A673 (cell line): ENCODE measurements around the gene SPTBN4. TPM values are rescaled to one million over a fixed set of nuclear protein-coding genes. Genes with fewer than 3 reads are reported as not detected.
A peak's percentile ranks its signal among the peaks of the same experiment; 100 is the strongest.

Source experiments
- BruUV-seq: library from RNA; stranded (reverse); fragments of 400-500 nt; replicated peaks from 2 replicates; lab custom pipeline; 2021; lab: Mats Ljungman, UMichigan
- CTCF ChIA-PET: fragments of 300-600 bp; sonication (Branson Sonifier 250); formaldehyde crosslinking; loops from one replicate; lab custom pipeline; 2022; ENCODE audit warnings: antibody characterized with exemption; lab: Charles Lee
- POLR2A ChIA-PET: fragments of 300-600 bp; sonication (Branson Sonifier 250); formaldehyde crosslinking; loops from one replicate; lab custom pipeline; 2022; ENCODE audit warnings: antibody characterized with exemption; ENCODE audit not compliant: low non-redundant PET; lab: Charles Lee
- DNase-seq: peaks from one replicate; pipeline ENCODE4 v3.0.0-alpha.2; 2015; ENCODE audit warnings: low spot score
- H3K27ac ChIP-seq: fragments of 200-600 bp; sonication (generic); 2 replicates; pipeline ENCODE4 v1.5.1; 2016; ENCODE audit warnings: mixed run types, low read depth, mild to moderate bottlenecking, mixed read lengths, antibody characterized with exemption, low read length; ENCODE audit not compliant: poor library complexity, severe bottlenecking
- H3K27me3 ChIP-seq: fragments of 200-600 bp; sonication (generic); replicated peaks from 2 replicates; pipeline ENCODE4 v1.6.1; 2017; ENCODE audit warnings: mixed run types, low read depth, mild to moderate bottlenecking, mixed read lengths, antibody characterized with exemption, low read length; ENCODE audit not compliant: insufficient read depth, poor library complexity
- H3K36me3 ChIP-seq: fragments of 200-600 bp; sonication (generic); 2 replicates; pipeline ENCODE4 v1.6.1; 2016; ENCODE audit warnings: mixed run types, mild to moderate bottlenecking, mixed read lengths, antibody characterized with exemption, low read length; ENCODE audit not compliant: insufficient read depth, poor library complexity, severe bottlenecking
- H3K4me1 ChIP-seq: fragments of 200-600 bp; sonication (generic); 2 replicates; pipeline ENCODE4 v1.6.1; 2017; ENCODE audit warnings: mixed run types, mild to moderate bottlenecking, mixed read lengths, antibody characterized with exemption, low read length; ENCODE audit not compliant: insufficient read depth, poor library complexity, severe bottlenecking
- H3K4me3 ChIP-seq: fragments of 200-600 bp; sonication (generic); 2 replicates; pipeline ENCODE4 v1.5.1; 2016; ENCODE audit warnings: low read depth, mixed run types, mild to moderate bottlenecking, mixed read lengths, low read length; ENCODE audit not compliant: poor library complexity, severe bottlenecking
- H3K9me3 ChIP-seq: fragments of 200-600 bp; sonication (generic); 2 replicates; pipeline ENCODE4 v1.6.1; 2016; ENCODE audit warnings: mixed run types, low read depth, mild to moderate bottlenecking, mixed read lengths, antibody characterized with exemption, low read length; ENCODE audit not compliant: poor library complexity, severe bottlenecking
- CTCF ChIP-seq: fragments of 300-800, 200-600 bp; sonication (generic); conservative IDR thresholded peaks from 2 replicates; pipeline ENCODE4 v1.5.1; 2017; ENCODE audit warnings: low read depth, mild to moderate bottlenecking, antibody characterized with exemption, low read length, moderate library complexity, mixed read lengths
- EZH2 ChIP-seq: fragments of 200-600 bp; sonication (generic); IDR thresholded peaks from 2 replicates; pipeline ENCODE4 v1.6.1; 2017; ENCODE audit warnings: borderline replicate concordance, low read depth, mild to moderate bottlenecking, mixed read lengths, antibody characterized with exemption, low read length; ENCODE audit not compliant: poor library complexity, severe bottlenecking
- intact Hi-C: fragments of 100-400 bp; cut with micrococcal nuclease; formaldehyde crosslinking; loops from one replicate; pipeline ENCODE4 v1.10.0; 2022; ENCODE audit not compliant: unreplicated experiment
- total RNA-seq: library from RNA; stranded (reverse); gene quantifications from 2 replicates; pipeline ENCODE4 v1.2.3, GENCODE V29; 2021

The SPTBN4 gene
- total RNA-seq, 1 experiment from 2014 or later, result 0.43 TPM

GRCh38 chr19:40567040-40567749 lies 100.4 kb downstream of the SPTBN4 start:
- intact Hi-C loops, result no loop called here

GRCh38 chr19:40567750-40568494 lies 101.1 kb downstream of the SPTBN4 start:
- no peak for DNase-seq
- Histone ChIP-seq H3K27ac (no peak overlapping the region), H3K36me3 (no peaks in the 10 kb centered on the region), H3K9me3 (no peaks in the 10 kb centered on the region), H3K27me3 (peaks cover 25% of the 10 kb centered on the region), H3K4me3 (no peak overlapping the region), H3K4me1 (peaks cover 5% of the 10 kb centered on the region)
- intact Hi-C loops, result no loop called here
- ChIA-PET POLR2A (interaction anchor here (0.5 kb wide), 1 partner anchor 25 kb away, joined by 3 read pairs; no protein-coding TSS in a partner anchor), CTCF (interaction anchor here (0.7 kb wide), 1 partner anchor 35 kb away, joined by 3 read pairs; no protein-coding TSS in a partner anchor)
- BruUV-seq, result no TSS peak
- TF ChIP-seq CTCF, result no peak
- peak; percentile 83 for TF ChIP-seq EZH2

More at GRCh38 chr19:40567040-40567749, 100.4 kb downstream of the SPTBN4 start:
- no peak for DNase-seq
- no TSS peak for BruUV-seq
- Histone ChIP-seq H3K36me3 (no peaks in the 10 kb centered on the region), H3K4me1 (peaks cover 5% of the 10 kb centered on the region), H3K9me3 (no peaks in the 10 kb centered on the region), H3K4me3 (no peak overlapping the region), H3K27ac (no peak overlapping the region), H3K27me3 (peaks cover 25% of the 10 kb centered on the region)
- ChIA-PET CTCF (interaction anchor here (0.5 kb wide), 1 partner anchor 637 kb away, joined by 6 read pairs; no protein-coding TSS in a partner anchor), POLR2A (interaction anchor here (0.5 kb wide), 1 partner anchor 24 kb away, joined by 3 read pairs; no protein-coding TSS in a partner anchor)
- TF ChIP-seq EZH2 (no peak), CTCF (no peak)

- peak; percentile 100 for DNase-seq
- H3K36me3 ChIP-seq, result no peaks in the 10 kb centered on the region
- H3K27ac ChIP-seq, result no peak overlapping the region
- ChIA-PET CTCF (interaction anchor here (0.6 to 1.6 kb wide), 8 partner anchors 14 to 355 kb away, joined by 3 to 10 read pairs (median 4); no protein-coding TSS in a partner anchor), POLR2A (interaction anchor here (0.5 to 0.6 kb wide), 3 partner anchors 35 to 224 kb away, joined by 3 to 5 read pairs (median 4); no protein-coding TSS in a partner anchor)
- BruUV-seq, result no TSS peak
- peak overlapping the region; percentile 47 for H3K4me3 ChIP-seq
- peaks cover 5% of the 10 kb centered on the region for H3K4me1 ChIP-seq
- no peaks in the 10 kb centered on the region for H3K9me3 ChIP-seq
- H3K27me3 ChIP-seq, result peaks cover 25% of the 10 kb centered on the region
- intact Hi-C loops, result no loop called here
- TF ChIP-seq EZH2, result no peak
- peak; percentile 63 for TF ChIP-seq CTCF
Observed at GRCh38 chr19:40570313-40571004, 103.7 kb downstream of the SPTBN4 start.
